Astrocyte of the spinal cord (primary cell): ENCODE results near the gene TMEM132C.
"Not testable (repeated sequence)": the region's sequence is repeated elsewhere in the genome, so short reads cannot be mapped to it uniquely, and the experiment has no call there.

Source experiments
- DNase-seq: peaks from one replicate; pipeline ENCODE4 v3.0.0; 2011; ENCODE audit warnings: low read depth, low spot score
- H3K4me3 ChIP-seq: 2 replicates; pipeline ENCODE4 v1.5.1; 2011; ENCODE audit warnings: low read depth, mild to moderate bottlenecking, low read length, moderate library complexity
- CTCF ChIP-seq: IDR thresholded peaks from 2 replicates; pipeline ENCODE4 v1.5.1; 2012; ENCODE audit warnings: low read depth, mild to moderate bottlenecking, low read length, inconsistent platforms
- in situ Hi-C: cut with HindIII; loops from 2 replicates; pipeline ENCODE4 v1.10.0; 2017; ENCODE audit warnings: low sequenced_read_pairs

Gene TMEM132C

GRCh38 chr12:128245121-128245520, 21.8 kb upstream of the TMEM132C start:
- in situ Hi-C loops = no loop called here
- no peak overlapping the region for H3K4me3 ChIP-seq
- DNase-seq = no peak
- TF ChIP-seq CTCF = no peak

DNA sequence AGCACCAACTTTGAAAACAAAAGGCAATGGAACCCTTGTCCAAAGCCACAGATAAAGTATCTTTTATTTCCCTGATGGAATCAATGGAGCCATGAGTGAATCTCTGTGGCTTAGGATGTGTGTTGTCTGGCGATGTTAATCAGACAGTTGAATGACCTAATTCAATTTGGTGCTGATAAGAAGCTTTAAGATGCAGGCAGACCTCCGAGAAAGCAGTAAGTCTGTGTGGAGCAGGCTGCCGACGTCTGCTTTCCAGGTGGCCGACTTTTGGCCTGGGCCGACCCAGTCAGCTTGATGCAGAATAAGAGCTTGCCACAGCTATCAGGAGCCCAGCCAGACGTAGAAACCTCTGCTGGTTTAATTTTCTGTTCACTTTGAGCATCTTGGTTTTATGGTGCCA, 21.1 kb upstream of the TMEM132C start:
- in situ Hi-C loops = no loop called here
- DNase-seq = no peak
- H3K4me3 ChIP-seq = no peak overlapping the region
- no peak for TF ChIP-seq CTCF

DNA sequence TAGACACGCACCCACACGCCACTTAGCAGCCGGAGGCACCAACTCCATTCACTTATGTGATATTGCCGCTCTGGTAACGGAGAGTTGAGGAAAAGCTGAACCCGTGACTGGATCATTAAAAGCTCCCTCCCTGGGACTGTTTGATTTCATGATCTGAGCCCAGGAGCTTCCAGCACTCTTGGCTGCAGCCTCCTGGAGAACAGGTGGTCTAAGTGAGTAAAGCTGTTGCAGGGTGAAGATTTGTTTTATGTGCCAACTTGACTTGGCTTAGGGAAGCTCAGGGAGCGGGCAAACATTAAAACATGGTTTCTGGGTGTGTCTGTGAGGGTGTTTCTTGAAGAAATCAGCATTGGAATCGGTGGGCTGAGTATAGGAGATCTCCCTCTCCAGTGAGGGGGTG, 16.9 kb upstream of the TMEM132C start:
- DNase-seq = no peak
- in situ Hi-C loops = no loop called here
- TF ChIP-seq CTCF = no peak
- no peak overlapping the region for H3K4me3 ChIP-seq

GRCh38 chr12:128253829-128254228, 13.1 kb upstream of the TMEM132C start:
- DNase-seq, in situ Hi-C loops, H3K4me3 ChIP-seq: not testable (repeated sequence)

DNA sequence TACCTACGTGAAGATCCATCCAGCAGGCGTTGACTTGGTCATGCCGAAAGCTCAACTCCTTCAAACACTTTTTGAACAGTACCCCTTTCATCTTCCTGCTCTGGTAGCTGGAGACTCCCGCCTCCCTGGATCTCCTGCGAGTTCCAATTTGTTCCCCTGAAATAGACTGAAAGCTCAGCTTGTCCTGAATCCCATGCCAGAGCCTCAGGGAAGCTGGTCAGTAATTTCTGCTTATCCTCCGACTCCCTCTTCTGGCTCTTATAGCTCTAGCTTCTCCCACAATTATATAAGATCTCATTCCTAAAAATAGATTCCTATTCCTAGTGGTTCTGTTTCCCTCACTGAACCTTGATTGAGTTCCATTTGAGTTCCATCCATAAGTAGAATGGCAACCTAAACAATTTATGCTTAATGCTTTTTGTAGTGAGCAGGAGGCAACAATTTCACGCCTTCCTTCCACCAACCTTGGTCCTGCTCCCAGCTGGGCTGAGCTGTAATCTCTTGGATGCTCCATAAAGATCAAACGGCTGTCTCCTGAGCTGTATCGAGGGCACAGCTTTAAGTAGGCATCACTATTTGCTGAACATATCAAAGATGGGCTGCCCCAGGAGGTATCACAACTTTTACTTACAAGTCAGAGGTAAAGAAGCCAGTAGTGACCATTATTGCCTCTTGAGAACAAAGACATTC, 8.0 kb upstream of the TMEM132C start:
- no peak for TF ChIP-seq CTCF
- in situ Hi-C loops = no loop called here
- no peak for DNase-seq
- H3K4me3 ChIP-seq = no peak overlapping the region

- peak; percentile 45 for TF ChIP-seq CTCF
- peak; percentile 2 for DNase-seq
- in situ Hi-C loops = no loop called here
- H3K4me3 ChIP-seq = no peak overlapping the region
These were observed 7.4 kb upstream of the TMEM132C start for GRCh38 chr12:128259556-128260070.

GRCh38 chr12:128261757-128262156, 5.2 kb upstream of the TMEM132C start:
- in situ Hi-C loops = no loop called here
- no peak for DNase-seq
- TF ChIP-seq CTCF = no peak
- H3K4me3 ChIP-seq = no peak overlapping the region
